ENCODE results near the gene CTSE. TPM values are rescaled to one million over a fixed set of nuclear protein-coding genes. Genes with fewer than 3 reads are reported as not detected.

Gene CTSE
- total and polyA plus RNA-seq, 2 of the 13 experiments (the other 11 are each of a cell fraction or from before 2014, with no cell fraction given), result 0.50 to 0.69 TPM

DNA sequence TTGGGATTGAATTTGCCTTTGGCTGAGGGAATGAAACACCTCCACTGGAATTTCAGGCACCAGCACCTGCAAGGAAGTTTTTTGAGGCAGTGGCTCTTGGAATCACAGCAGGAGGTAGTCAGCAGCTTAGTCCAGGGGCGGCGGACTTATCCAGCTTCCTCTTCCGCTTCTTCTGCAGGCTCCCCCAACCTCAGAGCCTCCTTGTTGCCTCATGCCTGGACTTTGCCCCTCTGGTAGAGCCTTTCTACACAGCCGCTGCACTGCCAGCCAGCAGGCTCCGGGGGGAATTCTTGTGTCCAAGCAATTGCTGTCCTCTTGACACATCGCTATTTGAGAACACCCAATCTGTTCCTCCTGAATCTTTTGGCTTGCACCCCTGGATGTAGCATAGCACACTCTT, 24.9 kb upstream of the CTSE start (continued):
- TF ChIP-seq POLR2AphosphoS2 (IDR thresholded peaks at IDR 0.05; ENCODE audit: low read depth, low read length), result no peak
- TF ChIP-seq, protein P1, sequence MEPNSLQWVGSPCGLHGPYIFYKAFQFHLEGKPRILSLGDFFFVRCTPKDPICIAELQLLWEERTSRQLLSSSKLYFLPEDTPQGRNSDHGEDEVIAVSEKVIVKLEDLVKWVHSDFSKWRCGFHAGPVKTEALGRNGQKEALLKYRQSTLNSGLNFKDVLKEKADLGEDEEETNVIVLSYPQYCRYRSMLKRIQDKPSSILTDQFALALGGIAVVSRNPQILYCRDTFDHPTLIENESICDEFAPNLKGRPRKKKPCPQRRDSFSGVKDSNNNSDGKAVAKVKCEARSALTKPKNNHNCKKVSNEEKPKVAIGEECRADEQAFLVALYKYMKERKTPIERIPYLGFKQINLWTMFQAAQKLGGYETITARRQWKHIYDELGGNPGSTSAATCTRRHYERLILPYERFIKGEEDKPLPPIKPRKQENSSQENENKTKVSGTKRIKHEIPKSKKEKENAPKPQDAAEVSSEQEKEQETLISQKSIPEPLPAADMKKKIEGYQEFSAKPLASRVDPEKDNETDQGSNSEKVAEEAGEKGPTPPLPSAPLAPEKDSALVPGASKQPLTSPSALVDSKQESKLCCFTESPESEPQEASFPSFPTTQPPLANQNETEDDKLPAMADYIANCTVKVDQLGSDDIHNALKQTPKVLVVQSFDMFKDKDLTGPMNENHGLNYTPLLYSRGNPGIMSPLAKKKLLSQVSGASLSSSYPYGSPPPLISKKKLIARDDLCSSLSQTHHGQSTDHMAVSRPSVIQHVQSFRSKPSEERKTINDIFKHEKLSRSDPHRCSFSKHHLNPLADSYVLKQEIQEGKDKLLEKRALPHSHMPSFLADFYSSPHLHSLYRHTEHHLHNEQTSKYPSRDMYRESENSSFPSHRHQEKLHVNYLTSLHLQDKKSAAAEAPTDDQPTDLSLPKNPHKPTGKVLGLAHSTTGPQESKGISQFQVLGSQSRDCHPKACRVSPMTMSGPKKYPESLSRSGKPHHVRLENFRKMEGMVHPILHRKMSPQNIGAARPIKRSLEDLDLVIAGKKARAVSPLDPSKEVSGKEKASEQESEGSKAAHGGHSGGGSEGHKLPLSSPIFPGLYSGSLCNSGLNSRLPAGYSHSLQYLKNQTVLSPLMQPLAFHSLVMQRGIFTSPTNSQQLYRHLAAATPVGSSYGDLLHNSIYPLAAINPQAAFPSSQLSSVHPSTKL (CRISPR knock-in tag; IDR thresholded peaks at IDR 0.05), result peak; percentile 93
- TF ChIP-seq YEATS2 (CRISPR knock-in tag; IDR thresholded peaks at IDR 0.05; ENCODE audit: borderline replicate concordance), result peak; percentile 48; the same call in 1 of the 2 replicates
- TF ChIP-seq MED1 (CRISPR knock-in tag; IDR thresholded peaks at IDR 0.05), result peak; percentile 79
- TF ChIP-seq TRIM24 (CRISPR knock-in tag; IDR thresholded peaks at IDR 0.05), result no peak
- peak; percentile 55; the same call in 1 of the 2 replicates for TF ChIP-seq ZNF772 (CRISPR knock-in tag; IDR thresholded peaks at IDR 0.05)
- no peak for TF ChIP-seq ZSCAN21 (CRISPR knock-in tag; IDR thresholded peaks at IDR 0.05; ENCODE audit: borderline replicate concordance)
- no peak for TF ChIP-seq PHB2 (IDR thresholded peaks at IDR 0.05; ENCODE audit: partially characterized antibody)
- TF ChIP-seq MEF2D (CRISPR knock-in tag; IDR thresholded peaks at IDR 0.05), result 0 out of 2 replicates have a peak, but pooled peaks have one; percentile 43
- no peak for TF ChIP-seq SOX6 (IDR thresholded peaks at IDR 0.05)
- peak; percentile 64; the same call in 1 of the 2 replicates for TF ChIP-seq SOX6 (CRISPR knock-in tag; IDR thresholded peaks at IDR 0.05)
- TF ChIP-seq, protein P2, sequence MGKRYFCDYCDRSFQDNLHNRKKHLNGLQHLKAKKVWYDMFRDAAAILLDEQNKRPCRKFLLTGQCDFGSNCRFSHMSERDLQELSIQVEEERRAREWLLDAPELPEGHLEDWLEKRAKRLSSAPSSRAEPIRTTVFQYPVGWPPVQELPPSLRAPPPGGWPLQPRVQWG (CRISPR knock-in tag; IDR thresholded peaks at IDR 0.05; ENCODE audit: borderline replicate concordance, low read depth), result no peak
- TF ChIP-seq ZBTB7A (CRISPR knock-in tag; IDR thresholded peaks at IDR 0.05), result no peak
- TF ChIP-seq PHF20 (CRISPR knock-in tag; IDR thresholded peaks at IDR 0.05), result peak; percentile 41; the same call in 1 of the 2 replicates
- TF ChIP-seq CBX5 (CRISPR knock-in tag; IDR thresholded peaks at IDR 0.05; ENCODE audit: borderline replicate concordance), result peak; percentile 69; the same call in 1 of the 2 replicates
- peak; percentile 51; the same call in 1 of the 2 replicates for TF ChIP-seq PITX1 (CRISPR knock-in tag; IDR thresholded peaks at IDR 0.05)
- peak; percentile 92 for TF ChIP-seq ELF3 (CRISPR knock-in tag; IDR thresholded peaks at IDR 0.05)
- peak; percentile 50 for TF ChIP-seq PHF8 (CRISPR knock-in tag; IDR thresholded peaks at IDR 0.05)
- no peak for TF ChIP-seq RFX3 (CRISPR knock-in tag; IDR thresholded peaks at IDR 0.05)
- TF ChIP-seq, protein P3, sequence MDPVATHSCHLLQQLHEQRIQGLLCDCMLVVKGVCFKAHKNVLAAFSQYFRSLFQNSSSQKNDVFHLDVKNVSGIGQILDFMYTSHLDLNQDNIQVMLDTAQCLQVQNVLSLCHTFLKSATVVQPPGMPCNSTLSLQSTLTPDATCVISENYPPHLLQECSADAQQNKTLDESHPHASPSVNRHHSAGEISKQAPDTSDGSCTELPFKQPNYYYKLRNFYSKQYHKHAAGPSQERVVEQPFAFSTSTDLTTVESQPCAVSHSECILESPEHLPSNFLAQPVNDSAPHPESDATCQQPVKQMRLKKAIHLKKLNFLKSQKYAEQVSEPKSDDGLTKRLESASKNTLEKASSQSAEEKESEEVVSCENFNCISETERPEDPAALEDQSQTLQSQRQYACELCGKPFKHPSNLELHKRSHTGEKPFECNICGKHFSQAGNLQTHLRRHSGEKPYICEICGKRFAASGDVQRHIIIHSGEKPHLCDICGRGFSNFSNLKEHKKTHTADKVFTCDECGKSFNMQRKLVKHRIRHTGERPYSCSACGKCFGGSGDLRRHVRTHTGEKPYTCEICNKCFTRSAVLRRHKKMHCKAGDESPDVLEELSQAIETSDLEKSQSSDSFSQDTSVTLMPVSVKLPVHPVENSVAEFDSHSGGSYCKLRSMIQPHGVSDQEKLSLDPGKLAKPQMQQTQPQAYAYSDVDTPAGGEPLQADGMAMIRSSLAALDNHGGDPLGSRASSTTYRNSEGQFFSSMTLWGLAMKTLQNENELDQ (CRISPR knock-in tag; IDR thresholded peaks at IDR 0.05; ENCODE audit: borderline replicate concordance), result no peak
- peak; percentile 65; the same call in 1 of the 2 replicates for TF ChIP-seq ZNF556 (CRISPR knock-in tag; IDR thresholded peaks at IDR 0.05; ENCODE audit: borderline replicate concordance)
- TF ChIP-seq ZNF7 (CRISPR knock-in tag; IDR thresholded peaks at IDR 0.05), result no peak
- TF ChIP-seq ZNF292 (CRISPR knock-in tag; IDR thresholded peaks at IDR 0.05; ENCODE audit: borderline replicate concordance, low read depth), result peak; percentile 81; the same call in 1 of the 2 replicates
- no peak for TF ChIP-seq ZBTB3 (CRISPR knock-in tag; IDR thresholded peaks at IDR 0.05; ENCODE audit: borderline replicate concordance, low read depth)
- no peak for TF ChIP-seq ZNF746 (CRISPR knock-in tag; IDR thresholded peaks at IDR 0.05)

Measured in HepG2 (cell line).